GM21381 (cell line): ENCODE results near the gene GOLIM4.
A peak's percentile ranks its signal among the peaks of the same experiment; 100 is the strongest.

Experiments
- ATAC-seq: cut with Tn5 transposase; IDR thresholded peaks from one replicate; pipeline ENCODE4 v1.9.1; 2021; ENCODE audit warnings: mild to moderate bottlenecking, moderate library complexity; ENCODE audit not compliant: unreplicated experiment

The GOLIM4 gene

GRCh38 chr3:168100777-168101492 is 5.2 kb upstream of the GOLIM4 start:
- no peak for ATAC-seq

GRCh38 chr3:168097381-168097780 is 1.7 kb upstream of the GOLIM4 start:
- no peak for ATAC-seq

- ATAC-seq: peak; percentile 3
These were observed 507 bp upstream of the GOLIM4 start for GRCh38 chr3:168096210-168096652.

GRCh38 chr3:168094877-168095610 is 680 bp downstream of the GOLIM4 start:
- peak; percentile 38 for ATAC-seq

GRCh38 chr3:168094580-168094876 is 1.2 kb downstream of the GOLIM4 start:
- no peak for ATAC-seq

- no peak for ATAC-seq
These were observed 1.9 kb downstream of the GOLIM4 start for GRCh38 chr3:168093790-168094189.

DNA sequence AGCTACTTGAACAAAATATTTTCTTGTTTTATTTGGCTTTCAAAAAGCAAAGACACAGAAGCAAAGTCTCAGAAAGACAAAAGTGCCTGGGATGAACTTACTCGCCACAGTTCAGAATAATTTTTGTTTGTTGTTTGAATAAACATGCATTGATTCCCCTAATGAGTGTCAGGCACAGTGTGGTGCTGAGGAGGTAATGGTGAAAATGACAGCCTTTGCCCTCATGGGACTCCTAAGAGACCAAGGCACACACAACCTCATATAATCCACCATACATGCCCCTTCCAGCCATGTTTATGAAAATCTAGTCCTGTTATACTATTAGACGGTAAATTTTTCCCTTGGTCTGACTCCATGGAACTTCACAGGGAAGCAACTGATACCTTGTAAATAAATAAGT is 2.5 kb downstream of the GOLIM4 start:
- no peak for ATAC-seq

DNA sequence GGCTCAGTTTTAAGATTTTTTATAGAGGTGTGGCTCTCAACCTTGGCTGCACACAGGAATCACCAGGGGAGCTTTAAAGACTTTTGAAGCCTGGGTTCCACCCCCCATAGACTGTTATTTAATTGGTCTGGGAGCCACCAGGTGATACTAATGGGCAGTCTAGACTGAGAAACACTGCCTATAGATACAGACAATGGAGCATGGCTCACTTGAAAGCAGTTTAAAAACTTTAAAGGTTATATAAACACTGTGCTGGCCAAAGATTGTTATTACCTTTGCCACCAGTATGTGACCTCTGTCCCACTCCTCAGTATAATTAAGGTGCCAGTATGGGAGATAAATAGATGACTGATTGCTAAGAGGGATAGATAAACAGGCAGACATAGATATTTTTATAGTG is 3.8 kb downstream of the GOLIM4 start:
- ATAC-seq: no peak

GRCh38 chr3:168091302-168091858 is 4.3 kb downstream of the GOLIM4 start:
- no peak for ATAC-seq

GRCh38 chr3:168090306-168091085 is 5.2 kb downstream of the GOLIM4 start:
- ATAC-seq: no peak

DNA sequence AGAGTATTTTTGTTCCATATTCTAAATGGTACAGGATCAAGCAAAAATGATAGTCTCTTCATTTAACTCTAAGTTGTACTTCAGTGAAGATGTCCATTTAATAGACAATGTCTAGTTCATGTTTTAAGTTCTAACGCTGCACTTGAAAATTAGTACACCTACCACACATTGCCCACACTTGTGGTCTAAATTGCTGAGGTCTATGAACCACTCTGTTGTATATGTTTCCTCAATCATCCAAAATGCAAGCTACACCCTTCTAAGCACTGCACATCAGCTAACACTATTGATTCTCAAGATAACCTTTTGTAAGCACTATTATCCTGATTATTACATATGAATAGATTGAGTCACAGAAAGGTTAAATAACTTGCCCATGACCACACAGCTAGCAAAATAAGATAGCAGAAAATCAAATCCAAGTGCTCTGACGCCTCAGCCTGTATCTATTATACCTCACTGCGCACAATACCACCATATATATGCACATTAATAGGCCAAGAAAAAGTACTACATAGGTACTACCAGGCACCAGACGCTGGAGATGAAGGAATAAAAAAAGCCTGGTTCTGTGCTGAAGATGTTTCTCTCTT is 6.4 kb downstream of the GOLIM4 start:
- ATAC-seq: no peak

- ATAC-seq: peak; percentile 66
These were observed 7.5 kb downstream of the GOLIM4 start for GRCh38 chr3:168088106-168088720.

DNA sequence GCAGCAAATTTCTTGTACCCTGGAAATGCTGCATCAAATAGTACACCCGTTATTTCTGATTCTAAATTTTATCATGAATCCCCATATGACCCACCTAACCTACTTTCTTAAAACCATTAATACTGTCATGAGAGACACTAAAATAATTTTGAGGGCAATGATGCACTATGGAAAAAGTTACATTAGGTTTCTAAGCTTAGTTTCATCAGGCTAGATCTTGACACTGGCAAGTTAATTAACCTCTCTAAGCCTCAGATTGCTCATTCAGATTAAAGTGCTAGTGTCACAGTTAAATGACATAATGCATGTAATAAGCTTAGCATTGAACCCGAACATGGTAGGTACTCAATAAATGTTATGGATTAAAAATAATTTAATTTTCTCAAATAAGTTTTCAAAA is 8.2 kb downstream of the GOLIM4 start:
- no peak for ATAC-seq

DNA sequence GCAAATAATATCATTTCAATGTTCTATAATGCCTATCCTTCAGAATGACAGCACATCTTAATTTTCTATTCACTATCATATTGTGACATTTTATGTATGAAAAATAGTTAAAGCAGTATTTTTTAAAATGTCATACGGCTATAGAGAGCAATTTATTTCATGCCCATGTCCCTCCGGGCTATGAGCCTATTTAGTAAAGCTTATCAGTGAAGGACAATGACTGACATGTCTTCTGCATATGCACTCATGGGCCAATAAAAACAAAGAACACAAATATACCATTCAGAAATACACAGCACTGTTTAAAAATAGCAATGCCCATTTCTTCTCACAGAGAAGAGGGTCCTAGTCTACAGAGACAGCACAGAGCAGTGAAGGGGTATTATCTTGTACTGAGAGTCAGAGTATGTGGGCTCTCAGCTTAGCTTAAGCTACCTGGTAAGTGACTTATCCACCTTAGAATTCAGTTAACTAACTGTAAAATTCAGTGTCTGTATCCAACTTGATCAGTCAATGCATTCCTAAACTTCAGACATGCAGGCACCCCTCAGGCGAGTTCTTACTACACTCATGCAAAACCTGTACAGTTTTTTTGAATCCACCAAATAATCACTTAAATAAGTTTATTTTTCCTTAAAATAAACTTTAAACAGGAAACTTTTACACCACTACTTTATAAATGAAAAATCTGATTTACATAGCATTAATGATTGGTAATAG is 9.0 kb downstream of the GOLIM4 start:
- no peak for ATAC-seq

DNA sequence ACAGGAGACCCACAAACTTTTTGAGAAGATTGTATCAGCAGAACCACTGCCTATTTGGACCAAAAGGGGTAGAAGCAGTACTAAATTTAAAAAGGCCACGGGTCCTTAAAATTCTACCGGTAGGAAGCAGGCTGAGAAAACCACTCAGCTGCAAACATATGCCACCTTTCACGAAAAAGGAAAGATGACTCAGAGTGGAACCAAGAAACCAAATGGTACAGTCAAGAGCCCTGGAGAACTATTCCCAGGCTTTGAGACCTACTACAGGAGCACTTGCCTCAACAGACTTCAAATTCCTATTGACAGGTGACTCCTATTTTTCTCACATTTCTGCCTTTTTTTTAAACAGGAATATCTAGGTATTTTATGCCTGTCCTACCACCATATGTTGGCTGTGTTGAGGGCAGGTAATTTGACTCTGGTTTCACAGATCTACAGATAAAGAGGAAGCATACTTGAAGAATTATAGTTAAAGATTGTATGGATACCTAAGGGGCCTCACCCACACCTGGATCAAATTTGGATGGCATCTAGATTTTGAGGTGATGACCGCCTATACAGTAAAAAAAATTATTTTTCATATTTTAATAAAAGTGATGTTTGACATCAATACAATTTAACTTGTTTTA is 10.1 kb downstream of the GOLIM4 start:
- ATAC-seq: peak; percentile 59

DNA sequence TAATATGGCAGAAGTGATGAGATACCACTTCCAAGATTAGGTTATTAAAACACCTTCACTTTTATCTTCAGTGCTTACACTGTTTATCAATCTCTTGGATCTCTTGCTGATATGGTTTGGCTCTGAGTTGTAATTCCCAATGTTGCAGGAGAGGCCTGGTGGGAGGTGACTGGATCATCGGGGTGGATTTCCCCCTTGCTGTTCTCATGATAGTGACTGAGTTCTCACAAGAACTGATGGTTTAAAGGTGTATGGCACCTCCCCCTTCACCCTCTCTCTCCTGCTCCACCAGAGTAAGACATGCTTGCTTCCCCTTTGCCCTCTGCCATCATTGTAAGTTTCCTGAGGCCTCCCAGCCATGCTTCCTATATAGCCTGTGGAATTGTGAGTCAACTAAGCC is 11.8 kb downstream of the GOLIM4 start:
- no peak for ATAC-seq

DNA sequence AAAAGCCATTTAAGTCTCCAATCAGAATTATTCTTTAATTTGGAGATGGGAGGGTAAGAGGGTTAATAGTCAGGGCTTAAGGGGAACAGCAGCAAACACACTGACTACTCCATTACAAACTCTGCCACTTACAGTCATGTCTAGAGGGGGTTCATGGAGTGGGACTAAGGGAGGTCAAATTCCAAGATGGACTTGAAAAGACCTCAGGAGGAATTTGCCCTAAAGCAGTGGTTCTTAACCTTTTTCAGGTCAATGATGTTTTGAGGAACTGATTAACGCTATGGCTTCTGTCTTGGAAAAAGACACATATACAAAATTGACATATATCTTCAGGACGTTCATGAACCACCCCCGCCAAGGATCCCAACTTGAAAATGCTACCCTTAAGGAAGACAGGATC is 13.9 kb downstream of the GOLIM4 start:
- no peak for ATAC-seq

GRCh38 chr3:168081171-168081771 is 14.5 kb downstream of the GOLIM4 start:
- no peak for ATAC-seq

DNA sequence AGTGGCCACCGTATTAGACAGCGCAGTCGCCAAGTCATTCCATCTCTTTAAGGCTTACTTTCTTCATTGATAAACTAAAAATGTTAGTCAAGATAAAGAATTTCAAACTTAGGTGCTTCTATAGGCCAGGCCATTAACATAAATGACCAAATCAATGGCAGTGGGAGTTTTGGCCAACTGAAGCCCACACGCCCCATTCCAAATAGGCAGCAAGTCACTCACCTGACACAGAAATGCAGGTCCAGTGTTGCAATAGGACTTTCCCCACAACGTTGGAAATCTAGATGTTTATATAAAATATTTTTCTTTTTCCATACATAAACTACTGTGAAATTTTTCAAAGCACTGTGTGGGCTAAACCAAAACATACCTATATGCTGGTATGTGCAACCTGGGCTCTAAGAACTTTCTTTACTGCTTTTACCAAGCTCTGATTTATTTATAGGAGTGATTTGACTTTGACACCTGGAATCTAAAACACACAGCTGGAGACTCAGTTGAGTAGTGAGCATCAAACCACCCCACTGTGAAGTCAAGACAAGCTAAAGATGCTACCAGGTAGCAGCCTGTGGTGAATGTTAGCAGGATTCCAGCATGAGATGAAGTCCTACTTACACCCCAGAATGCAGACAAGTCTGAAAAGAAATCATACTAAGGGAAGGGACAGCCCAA is 15.1 kb downstream of the GOLIM4 start:
- no peak for ATAC-seq
